ENCODE data around the gene LNP1.

The LNP1 gene

GRCh38 chr3:100449214-100449613 is 47.9 kb downstream of the LNP1 start:
- no peak overlapping the region for H3K27ac ChIP-seq (ENCODE audit: insufficient read depth, low read length, poor library complexity, severe bottlenecking)
- no peak for DNase-seq
- no peak overlapping the region for H3K4me3 ChIP-seq (ENCODE audit: insufficient read depth, low read depth, low read length, poor library complexity, severe bottlenecking)
- H3K4me1 ChIP-seq (ENCODE audit: control insufficient read depth, insufficient read depth, low read length, poor library complexity, severe bottlenecking): no peaks in the 10 kb centered on the region
- H3K27me3 ChIP-seq (replicated peaks; ENCODE audit: control insufficient read depth, insufficient read depth, low read length, poor library complexity, severe bottlenecking): no peaks in the 10 kb centered on the region
- no peaks in the 10 kb centered on the region for H3K9me3 ChIP-seq (ENCODE audit: control insufficient read depth, low read length)
- H3K36me3 ChIP-seq (ENCODE audit: control insufficient read depth, insufficient read depth, low read length): no peaks in the 10 kb centered on the region

- H3K27me3 ChIP-seq (replicated peaks; ENCODE audit: control insufficient read depth, insufficient read depth, low read length, poor library complexity, severe bottlenecking): no peaks in the 10 kb centered on the region
- no peak for DNase-seq
- H3K27ac ChIP-seq (ENCODE audit: insufficient read depth, low read length, poor library complexity, severe bottlenecking): no peak overlapping the region
- H3K4me3 ChIP-seq (ENCODE audit: insufficient read depth, low read depth, low read length, poor library complexity, severe bottlenecking): no peak overlapping the region
- H3K4me1 ChIP-seq (ENCODE audit: control insufficient read depth, insufficient read depth, low read length, poor library complexity, severe bottlenecking): no peaks in the 10 kb centered on the region
- no peaks in the 10 kb centered on the region for H3K9me3 ChIP-seq (ENCODE audit: control insufficient read depth, low read length)
- H3K36me3 ChIP-seq (ENCODE audit: control insufficient read depth, insufficient read depth, low read length): no peaks in the 10 kb centered on the region
Observed at GRCh38 chr3:100454677-100455076, 53.3 kb downstream of the LNP1 start.

GRCh38 chr3:100455841-100456550 is 54.7 kb downstream of the LNP1 start:
- no peaks in the 10 kb centered on the region for H3K36me3 ChIP-seq (ENCODE audit: control insufficient read depth, insufficient read depth, low read length)
- no peak for DNase-seq
- no peaks in the 10 kb centered on the region for H3K4me1 ChIP-seq (ENCODE audit: control insufficient read depth, insufficient read depth, low read length, poor library complexity, severe bottlenecking)
- no peak overlapping the region for H3K27ac ChIP-seq (ENCODE audit: insufficient read depth, low read length, poor library complexity, severe bottlenecking)
- H3K27me3 ChIP-seq (replicated peaks; ENCODE audit: control insufficient read depth, insufficient read depth, low read length, poor library complexity, severe bottlenecking): no peaks in the 10 kb centered on the region
- no peaks in the 10 kb centered on the region for H3K9me3 ChIP-seq (ENCODE audit: control insufficient read depth, low read length)
- H3K4me3 ChIP-seq (ENCODE audit: insufficient read depth, low read depth, low read length, poor library complexity, severe bottlenecking): no peak overlapping the region

- H3K36me3 ChIP-seq (ENCODE audit: control insufficient read depth, insufficient read depth, low read length): no peaks in the 10 kb centered on the region
Observed at GRCh38 chr3:100456745-100457144, 55.4 kb downstream of the LNP1 start.

GRCh38 chr3:100457811-100458210 is 56.5 kb downstream of the LNP1 start:
- Histone ChIP-seq H3K36me3 (ENCODE audit: control insufficient read depth, insufficient read depth, low read length) (no peaks in the 10 kb centered on the region), H3K27me3 (replicated peaks; ENCODE audit: control insufficient read depth, insufficient read depth, low read length, poor library complexity, severe bottlenecking) (no peaks in the 10 kb centered on the region)
- DNase-seq: no peak

More at GRCh38 chr3:100456745-100457144, 55.4 kb downstream of the LNP1 start:
- Histone ChIP-seq H3K27ac (ENCODE audit: insufficient read depth, low read length, poor library complexity, severe bottlenecking) (no peak overlapping the region), H3K4me1 (ENCODE audit: control insufficient read depth, insufficient read depth, low read length, poor library complexity, severe bottlenecking) (no peaks in the 10 kb centered on the region), H3K27me3 (replicated peaks; ENCODE audit: control insufficient read depth, insufficient read depth, low read length, poor library complexity, severe bottlenecking) (no peaks in the 10 kb centered on the region), H3K9me3 (ENCODE audit: control insufficient read depth, low read length) (no peaks in the 10 kb centered on the region), H3K4me3 (ENCODE audit: insufficient read depth, low read depth, low read length, poor library complexity, severe bottlenecking) (no peak overlapping the region)
- no peak for DNase-seq

GRCh38 chr3:100458814-100459213 is 57.5 kb downstream of the LNP1 start:
- no peak for DNase-seq
- no peaks in the 10 kb centered on the region for H3K36me3 ChIP-seq (ENCODE audit: control insufficient read depth, insufficient read depth, low read length)

More at GRCh38 chr3:100457811-100458210, 56.5 kb downstream of the LNP1 start:
- no peaks in the 10 kb centered on the region for H3K4me1 ChIP-seq (ENCODE audit: control insufficient read depth, insufficient read depth, low read length, poor library complexity, severe bottlenecking)
- no peaks in the 10 kb centered on the region for H3K9me3 ChIP-seq (ENCODE audit: control insufficient read depth, low read length)
- no peak overlapping the region for H3K27ac ChIP-seq (ENCODE audit: insufficient read depth, low read length, poor library complexity, severe bottlenecking)
- H3K4me3 ChIP-seq (ENCODE audit: insufficient read depth, low read depth, low read length, poor library complexity, severe bottlenecking): no peak overlapping the region

GRCh38 chr3:100463002-100463401 is 61.7 kb downstream of the LNP1 start:
- no peaks in the 10 kb centered on the region for H3K36me3 ChIP-seq (ENCODE audit: control insufficient read depth, insufficient read depth, low read length)
- DNase-seq: no peak
- H3K4me1 ChIP-seq (ENCODE audit: control insufficient read depth, insufficient read depth, low read length, poor library complexity, severe bottlenecking): no peaks in the 10 kb centered on the region
- H3K27ac ChIP-seq (ENCODE audit: insufficient read depth, low read length, poor library complexity, severe bottlenecking): no peak overlapping the region
- H3K4me3 ChIP-seq (ENCODE audit: insufficient read depth, low read depth, low read length, poor library complexity, severe bottlenecking): no peak overlapping the region
- no peaks in the 10 kb centered on the region for H3K27me3 ChIP-seq (replicated peaks; ENCODE audit: control insufficient read depth, insufficient read depth, low read length, poor library complexity, severe bottlenecking)
- no peaks in the 10 kb centered on the region for H3K9me3 ChIP-seq (ENCODE audit: control insufficient read depth, low read length)

More at GRCh38 chr3:100458814-100459213, 57.5 kb downstream of the LNP1 start:
- no peaks in the 10 kb centered on the region for H3K9me3 ChIP-seq (ENCODE audit: control insufficient read depth, low read length)
- H3K27me3 ChIP-seq (replicated peaks; ENCODE audit: control insufficient read depth, insufficient read depth, low read length, poor library complexity, severe bottlenecking): no peaks in the 10 kb centered on the region
- H3K27ac ChIP-seq (ENCODE audit: insufficient read depth, low read length, poor library complexity, severe bottlenecking): no peak overlapping the region
- no peak overlapping the region for H3K4me3 ChIP-seq (ENCODE audit: insufficient read depth, low read depth, low read length, poor library complexity, severe bottlenecking)
- H3K4me1 ChIP-seq (ENCODE audit: control insufficient read depth, insufficient read depth, low read length, poor library complexity, severe bottlenecking): no peaks in the 10 kb centered on the region

GRCh38 chr3:100463646-100464155 is 62.4 kb downstream of the LNP1 start:
- H3K27ac ChIP-seq (ENCODE audit: insufficient read depth, low read length, poor library complexity, severe bottlenecking): no peak overlapping the region
- H3K9me3 ChIP-seq (ENCODE audit: control insufficient read depth, low read length): no peaks in the 10 kb centered on the region
- H3K4me3 ChIP-seq (ENCODE audit: insufficient read depth, low read depth, low read length, poor library complexity, severe bottlenecking): no peak overlapping the region
- no peak for DNase-seq
- H3K4me1 ChIP-seq (ENCODE audit: control insufficient read depth, insufficient read depth, low read length, poor library complexity, severe bottlenecking): no peaks in the 10 kb centered on the region
- no peaks in the 10 kb centered on the region for H3K27me3 ChIP-seq (replicated peaks; ENCODE audit: control insufficient read depth, insufficient read depth, low read length, poor library complexity, severe bottlenecking)
- H3K36me3 ChIP-seq (ENCODE audit: control insufficient read depth, insufficient read depth, low read length): no peaks in the 10 kb centered on the region

- Histone ChIP-seq H3K36me3 (ENCODE audit: control insufficient read depth, insufficient read depth, low read length) (no peaks in the 10 kb centered on the region), H3K27ac (ENCODE audit: insufficient read depth, low read length, poor library complexity, severe bottlenecking) (no peak overlapping the region), H3K9me3 (ENCODE audit: control insufficient read depth, low read length) (no peaks in the 10 kb centered on the region), H3K27me3 (replicated peaks; ENCODE audit: control insufficient read depth, insufficient read depth, low read length, poor library complexity, severe bottlenecking) (no peaks in the 10 kb centered on the region), H3K4me3 (ENCODE audit: insufficient read depth, low read depth, low read length, poor library complexity, severe bottlenecking) (no peak overlapping the region), H3K4me1 (ENCODE audit: control insufficient read depth, insufficient read depth, low read length, poor library complexity, severe bottlenecking) (no peaks in the 10 kb centered on the region)
- no peak for DNase-seq
Observed at GRCh38 chr3:100465892-100466777, 64.8 kb downstream of the LNP1 start.

GRCh38 chr3:100467133-100467532 is 65.8 kb downstream of the LNP1 start:
- Histone ChIP-seq H3K4me1 (ENCODE audit: control insufficient read depth, insufficient read depth, low read length, poor library complexity, severe bottlenecking) (no peaks in the 10 kb centered on the region), H3K9me3 (ENCODE audit: control insufficient read depth, low read length) (no peaks in the 10 kb centered on the region), H3K27ac (ENCODE audit: insufficient read depth, low read length, poor library complexity, severe bottlenecking) (no peak overlapping the region), H3K27me3 (replicated peaks; ENCODE audit: control insufficient read depth, insufficient read depth, low read length, poor library complexity, severe bottlenecking) (no peaks in the 10 kb centered on the region), H3K36me3 (ENCODE audit: control insufficient read depth, insufficient read depth, low read length) (no peaks in the 10 kb centered on the region), H3K4me3 (ENCODE audit: insufficient read depth, low read depth, low read length, poor library complexity, severe bottlenecking) (no peak overlapping the region)
- DNase-seq: no peak

All from effector memory CD4-positive, alpha-beta T cell (primary cell).